Stimulated activated CD4-positive, alpha-beta T cell treated with anti-CD3 and anti-CD28 coated beads, TNF-alpha, amount 100 ng/mL, for 48 hours (primary cell): ENCODE measurements around the gene HOTAIR.

ENCODE experiments used
- DNase-seq, 3 donors: peaks; one replicate each; pipeline ENCODE4 v3.0.0-alpha.2; 2020; ENCODE audit warnings: low read depth in 3 of 3

The HOTAIR gene

GRCh38 chr12:53974084-53975063 is at the start of gene HOTAIR:
HOTAIR (minus strand) TSS chr12:53974954.
- no peak for DNase-seq

GRCh38 chr12:54024127-54024526 is 49.4 kb upstream of the HOTAIR start:
- DNase-seq = no peak

DNA sequence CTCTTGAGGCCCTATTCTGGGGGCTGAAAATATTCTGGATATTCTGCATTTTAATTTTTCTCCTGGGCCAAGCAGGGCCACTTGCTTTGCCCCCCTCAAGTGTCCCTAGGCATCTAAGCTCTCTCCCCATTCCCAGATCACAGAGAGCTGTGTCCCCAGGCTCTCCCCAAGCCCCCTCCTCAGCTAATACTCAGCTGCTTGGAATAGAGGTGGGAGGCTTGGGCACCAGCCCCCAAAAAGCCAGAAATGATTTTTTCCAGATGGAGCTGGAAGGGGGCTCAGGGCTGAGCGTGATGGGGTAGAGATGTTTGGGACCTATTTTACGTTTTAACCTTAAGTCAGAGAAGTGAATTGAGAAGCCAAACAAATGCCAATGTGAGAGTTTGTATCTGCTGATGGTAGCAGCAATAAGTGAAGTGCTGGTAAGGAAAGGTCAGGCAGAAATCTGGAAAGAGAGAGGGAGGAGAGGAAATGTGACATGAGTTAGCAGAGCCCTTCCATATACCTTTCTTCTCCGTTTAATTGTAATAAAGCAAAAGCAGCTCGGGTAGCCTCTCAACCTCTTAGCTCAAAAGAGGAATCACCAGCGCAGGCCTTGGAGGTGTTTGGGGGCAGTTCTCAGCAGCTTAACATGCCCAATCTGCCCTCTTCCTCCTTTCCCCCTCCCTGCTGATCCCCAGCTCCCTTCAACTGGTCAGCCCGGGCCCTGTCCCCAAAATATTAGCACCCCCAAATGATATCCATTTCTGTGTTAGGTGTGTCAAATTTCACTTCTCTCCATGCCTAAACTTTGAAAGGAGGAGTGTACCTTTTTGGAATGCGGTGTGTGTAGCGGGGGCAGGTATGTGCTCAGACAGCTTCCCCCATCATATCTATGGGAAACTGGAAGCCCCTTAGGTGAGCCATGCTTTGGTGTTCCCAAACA is 48.5 kb upstream of the HOTAIR start:
- no peak for DNase-seq

DNA sequence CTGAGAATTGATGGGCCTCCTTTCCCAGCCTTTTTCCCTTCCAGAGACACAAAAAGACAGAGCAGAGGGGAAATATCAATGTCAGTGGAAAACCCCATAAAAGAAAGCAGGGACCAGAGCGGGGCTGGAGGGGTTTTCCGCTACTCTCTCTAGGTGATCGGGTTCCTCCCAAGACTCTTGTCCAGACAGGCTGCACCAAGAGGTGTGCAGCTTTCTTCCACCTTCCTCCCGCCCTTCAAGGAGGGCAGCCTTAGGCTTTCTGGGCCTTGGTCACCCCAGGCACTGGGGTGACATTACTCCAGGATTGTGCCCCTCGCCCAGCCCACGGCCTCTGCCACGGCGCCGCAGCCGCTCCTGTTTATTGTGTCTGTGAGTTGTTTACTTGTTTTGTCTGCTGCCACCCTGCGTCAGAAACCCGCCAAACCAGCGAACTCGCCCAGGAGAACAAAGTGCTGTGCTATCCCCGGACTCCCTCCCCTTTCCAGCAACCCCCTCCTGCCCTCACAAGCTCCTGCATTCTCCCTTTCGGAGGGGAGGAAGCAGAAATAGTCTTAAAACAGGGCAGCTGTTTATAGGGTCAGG is 46.8 kb upstream of the HOTAIR start:
- DNase-seq = no peak

DNA sequence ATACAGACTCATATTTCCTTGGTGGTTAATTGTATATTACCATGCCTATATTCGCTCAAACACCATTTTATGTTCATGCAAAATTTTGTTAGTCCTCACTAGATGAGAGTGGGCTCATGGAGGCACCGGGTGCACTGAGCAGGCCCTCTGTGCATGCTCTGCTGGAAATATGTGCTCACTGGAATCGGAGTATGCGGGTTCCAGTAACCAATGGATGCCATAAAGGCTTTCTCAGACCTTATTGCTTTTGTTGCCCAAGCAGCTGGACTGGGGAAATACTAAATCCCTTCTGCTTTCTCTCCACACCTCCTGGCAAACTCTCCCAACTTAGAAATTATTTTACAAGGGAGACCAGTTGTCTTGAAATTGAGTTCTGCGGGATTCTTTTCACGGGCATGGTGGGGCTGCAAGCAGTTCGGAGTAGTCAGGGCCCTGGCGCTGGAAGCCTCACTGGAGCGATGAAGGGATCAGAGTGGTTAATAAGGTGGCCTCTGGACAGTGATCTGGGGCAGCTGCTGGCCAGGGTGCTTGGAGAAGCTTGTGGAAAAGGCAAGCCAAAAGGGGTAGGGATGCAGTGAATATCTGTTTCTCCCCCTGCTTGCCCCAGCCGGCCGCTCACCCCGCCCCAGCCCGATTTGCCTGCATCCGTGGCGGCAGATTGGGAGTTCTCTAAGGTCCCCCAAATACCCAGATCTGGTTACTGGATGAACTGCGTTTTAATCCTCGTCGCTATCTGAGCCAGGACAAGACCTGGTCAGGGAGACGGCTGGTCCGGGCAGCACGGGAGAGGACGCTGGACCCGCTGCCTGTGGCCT is 46.0 kb upstream of the HOTAIR start:
- no peak for DNase-seq

- DNase-seq = no peak
Observed at GRCh38 chr12:54019924-54020590, 45.3 kb upstream of the HOTAIR start.

- no peak for DNase-seq
Observed at GRCh38 chr12:54019091-54019811, 44.5 kb upstream of the HOTAIR start.

DNA sequence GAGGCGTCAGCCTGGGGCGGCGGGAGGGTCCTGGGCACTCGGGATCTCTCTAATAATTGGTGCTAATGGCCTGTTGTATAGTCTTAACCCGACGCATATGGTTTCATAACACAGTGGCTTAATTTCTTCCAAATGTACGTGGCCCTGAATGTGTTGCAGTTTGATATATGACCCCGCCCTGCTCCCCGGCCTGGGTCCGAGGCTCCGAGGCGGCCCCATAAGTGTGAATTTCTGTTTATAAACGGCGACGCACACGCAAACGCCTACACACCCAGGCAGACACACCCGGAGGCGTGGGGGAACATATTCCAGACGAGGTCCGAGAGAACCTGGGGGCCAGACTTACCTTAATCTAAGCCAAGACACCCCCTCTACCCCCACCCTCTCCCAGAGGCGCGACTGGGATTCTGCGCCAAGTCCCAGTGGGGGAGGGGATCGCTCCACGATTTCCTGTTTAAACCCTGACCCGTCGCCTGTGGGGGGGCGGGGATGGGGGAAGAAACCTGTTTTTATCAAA is 43.8 kb upstream of the HOTAIR start:
- no peak for DNase-seq

- peak in 2 of 3 donors; percentile 34 to 65 for DNase-seq
Observed at GRCh38 chr12:54017878-54018467, 43.2 kb upstream of the HOTAIR start.

- DNase-seq = no peak
Observed at GRCh38 chr12:54017027-54017788, 42.5 kb upstream of the HOTAIR start.

DNA sequence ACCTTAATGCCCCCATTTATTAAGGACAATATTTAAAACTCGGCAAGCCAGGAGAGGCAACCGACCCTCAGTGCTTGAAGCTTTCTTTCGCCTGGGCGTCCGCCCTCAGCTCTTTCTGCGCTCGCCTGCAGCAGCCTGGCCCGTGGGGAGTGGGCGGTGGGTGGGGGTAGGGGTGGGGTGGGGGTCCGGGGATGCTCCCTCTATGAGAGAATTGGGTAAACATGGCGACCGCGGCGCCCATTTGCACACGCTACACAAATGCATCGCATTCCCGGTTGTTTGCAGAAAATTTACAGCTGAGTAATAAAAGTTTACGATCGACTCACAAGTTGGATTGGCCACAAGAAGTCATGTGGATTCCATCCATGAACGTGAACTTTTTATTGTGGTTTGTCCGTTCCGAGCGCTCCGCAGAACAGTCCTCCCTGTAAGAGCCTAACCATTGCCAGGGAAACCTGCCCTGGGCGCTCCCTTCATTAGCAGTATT is 41.8 kb upstream of the HOTAIR start:
- no peak for DNase-seq

GRCh38 chr12:54016051-54016450 is 41.3 kb upstream of the HOTAIR start:
- no peak for DNase-seq

DNA sequence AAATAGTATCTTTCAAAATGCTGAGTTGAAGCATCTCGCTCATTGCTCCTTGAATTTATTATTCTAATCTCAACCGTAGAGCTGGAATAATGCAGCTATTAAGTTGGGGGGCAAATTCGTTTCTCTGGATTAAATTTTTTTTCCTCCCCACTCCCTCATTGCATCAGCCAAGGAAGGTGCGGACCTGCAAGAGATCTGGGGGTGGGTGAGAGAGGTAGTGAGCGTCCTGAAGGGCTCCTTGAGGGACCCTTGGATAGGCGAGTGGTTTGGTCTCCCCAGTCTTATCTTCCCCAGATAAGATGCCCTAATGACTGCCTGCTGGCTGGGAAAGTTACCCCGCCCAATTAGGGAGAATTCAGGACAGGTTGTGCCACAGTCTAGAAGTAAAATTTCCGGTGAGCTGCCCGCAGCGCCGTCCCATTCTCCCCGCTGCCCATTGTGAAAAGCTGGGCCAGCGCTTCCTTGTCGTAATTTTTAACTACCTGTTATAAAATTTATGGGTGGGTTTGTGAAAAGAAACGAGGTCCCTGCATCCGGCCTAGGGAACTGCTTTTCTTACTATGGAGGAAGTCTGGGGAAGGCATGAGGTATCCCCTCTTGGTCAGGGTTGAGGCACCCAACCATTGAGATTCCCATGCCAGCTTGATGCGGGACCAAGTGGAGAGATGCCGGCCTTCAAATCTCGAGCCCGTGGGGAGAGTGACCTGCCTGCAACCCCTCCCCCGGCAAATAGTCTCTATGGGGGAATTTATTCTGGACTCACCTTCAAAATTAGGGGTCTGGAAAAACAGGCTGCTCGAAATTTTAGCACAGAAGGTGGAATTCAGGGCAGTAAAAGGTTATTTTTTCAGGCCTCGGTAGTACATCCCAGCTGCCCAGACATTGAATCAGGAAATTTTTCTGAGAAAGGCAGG is 40.5 kb upstream of the HOTAIR start:
- DNase-seq = no peak

DNA sequence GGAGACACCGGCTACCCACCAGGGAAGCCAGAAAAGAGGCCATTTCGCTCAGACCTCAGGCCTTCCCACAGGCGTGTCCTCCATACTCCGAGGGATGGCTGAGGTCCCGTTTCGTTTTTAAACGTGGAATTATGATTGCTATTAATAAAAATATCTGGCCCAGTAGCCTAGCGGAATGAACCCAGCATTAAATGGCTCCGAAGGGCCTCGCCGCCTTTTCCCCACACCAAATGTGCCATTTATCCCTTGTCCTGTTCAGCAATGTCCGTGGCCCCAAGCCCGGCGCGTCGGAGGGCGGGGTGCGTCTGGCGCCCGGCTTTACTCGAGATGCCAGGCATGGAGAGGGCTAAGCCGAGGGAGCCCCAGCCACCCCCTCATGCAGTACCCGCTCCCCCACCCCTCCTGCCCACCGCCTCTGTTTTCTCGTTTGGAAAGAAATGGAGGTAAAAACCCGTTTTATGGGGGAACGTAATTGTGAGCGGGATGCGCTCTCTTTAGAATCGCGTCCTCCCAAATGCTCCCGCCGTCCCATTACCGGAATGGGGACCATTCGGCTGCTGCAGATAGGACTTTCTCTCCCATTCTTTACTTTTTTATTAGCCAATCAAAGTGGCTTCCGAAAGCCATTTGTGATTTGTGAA is 39.7 kb upstream of the HOTAIR start:
- DNase-seq = no peak

DNA sequence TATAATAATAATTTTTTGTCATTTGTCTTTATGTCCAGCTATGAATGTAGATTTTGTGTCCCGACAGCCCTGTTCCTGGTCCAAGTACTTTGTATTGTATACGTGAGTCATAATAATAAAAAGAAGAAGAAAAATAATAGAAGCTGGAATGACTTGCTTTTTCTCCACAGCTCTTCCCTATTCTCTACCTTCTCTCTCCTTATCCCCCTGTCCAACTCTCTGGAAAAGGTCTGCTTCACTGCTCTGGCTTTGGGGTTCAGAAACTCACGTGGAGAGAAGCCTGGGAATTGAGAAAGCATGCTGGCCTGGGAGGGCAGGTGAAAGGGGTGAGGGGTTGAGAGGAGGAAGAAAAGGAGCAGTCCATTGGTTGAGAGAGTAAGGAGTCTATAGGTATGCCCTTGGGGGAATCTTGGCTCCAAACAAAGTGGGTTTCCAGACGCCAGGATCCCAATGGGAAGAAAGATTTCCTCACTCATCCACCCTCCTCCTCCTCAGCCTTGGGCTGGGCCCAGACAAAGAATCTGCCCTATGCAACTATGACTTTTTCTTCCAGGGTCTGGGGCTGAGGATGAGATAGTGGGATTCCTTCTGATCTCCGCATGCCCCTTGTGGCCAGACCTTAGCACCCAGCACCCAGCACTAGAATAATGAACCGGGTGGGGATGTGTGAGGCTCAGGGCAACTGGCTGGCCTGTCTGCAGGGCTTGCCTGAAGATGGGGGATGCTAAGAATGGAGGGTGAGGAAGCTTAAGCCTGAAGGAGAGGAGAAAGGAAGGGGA is 38.1 kb upstream of the HOTAIR start:
- no peak for DNase-seq
